Erythroblast (primary cell): ENCODE measurements around the gene ADCY4.

Experiments
- DNase-seq, 2 experiments: peaks; one replicate each; lab custom pipeline; 2025; lab: John Stamatoyannopoulos, UW
- GATA1 ChIP-seq: IDR thresholded peaks from 2 replicates; pipeline ENCODE4 v1.6.1; 2011; ENCODE audit warnings: low read depth, mild to moderate bottlenecking, control low read depth, low read length, moderate library complexity
- POLR2A ChIP-seq: IDR thresholded peaks from 2 replicates; pipeline ENCODE4 v1.6.1; 2011; ENCODE audit warnings: mild to moderate bottlenecking, low read length

ADCY4 gene

DNA sequence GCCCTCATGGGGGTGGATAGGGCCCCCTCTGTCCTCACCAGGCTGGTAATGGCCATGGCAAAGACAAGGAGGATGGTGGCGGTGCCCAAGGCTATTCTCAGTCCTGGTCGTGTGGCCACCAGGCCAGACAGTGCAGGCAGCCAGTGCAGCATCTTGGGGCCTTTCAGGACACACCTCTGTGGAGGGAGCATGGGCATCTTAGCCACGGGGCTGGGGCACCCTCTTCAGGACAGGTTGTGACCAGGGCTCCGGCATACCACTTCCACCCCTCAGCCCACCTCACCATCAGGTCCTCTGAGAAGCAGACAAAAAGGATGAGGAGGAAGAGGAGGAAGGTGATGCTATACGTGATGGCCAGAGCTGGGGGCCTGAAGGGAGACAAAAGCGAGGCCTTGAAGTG is 10.8 kb downstream of the ADCY4 start:
- TF ChIP-seq GATA1 (no peak), POLR2A (no peak)
- DNase-seq = no peak

DNA sequence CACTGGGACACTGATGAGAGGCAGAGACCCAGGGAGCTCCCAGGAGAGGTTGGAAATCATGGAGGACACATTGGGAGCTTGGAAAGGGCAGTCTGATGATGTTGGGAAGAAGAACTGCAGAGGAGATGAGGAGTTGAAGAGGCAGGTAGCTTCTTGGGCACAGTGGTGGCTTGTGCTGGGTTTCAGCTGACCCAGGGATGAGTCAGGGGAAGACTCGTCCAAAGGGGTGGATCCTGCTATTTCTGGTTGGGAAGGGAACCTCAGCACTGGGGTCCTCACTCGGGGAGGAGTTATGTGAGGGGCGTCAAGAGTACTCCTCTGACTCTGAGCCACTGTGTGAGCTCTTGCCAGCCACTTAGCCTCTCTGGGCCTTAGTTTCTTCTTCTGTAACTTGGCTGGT is 11.5 kb downstream of the ADCY4 start:
- no peak for DNase-seq
- TF ChIP-seq POLR2A = no peak
- TF ChIP-seq GATA1 = no peak

DNA sequence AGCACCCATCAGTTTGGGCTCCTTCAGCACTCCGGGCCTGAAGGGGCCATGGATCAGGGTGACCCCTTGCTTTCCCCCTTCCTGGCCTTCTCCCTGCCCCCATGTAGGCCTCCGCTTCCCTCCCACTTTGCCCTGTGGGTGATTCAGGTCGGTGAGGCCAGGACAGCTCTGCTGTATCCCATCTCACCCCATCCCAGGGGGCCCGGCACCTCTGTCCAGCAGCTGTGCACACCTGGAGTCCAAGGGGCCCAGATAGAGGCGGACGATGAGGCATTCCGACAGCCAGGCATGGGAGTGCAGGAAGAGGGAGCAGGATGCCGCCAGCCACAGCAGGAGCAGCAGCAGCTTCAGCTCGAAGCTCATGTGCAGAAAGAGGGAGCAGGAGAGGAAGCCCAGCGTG is 12.2 kb downstream of the ADCY4 start:
- no peak for DNase-seq
- TF ChIP-seq GATA1 = no peak
- TF ChIP-seq POLR2A = no peak

DNA sequence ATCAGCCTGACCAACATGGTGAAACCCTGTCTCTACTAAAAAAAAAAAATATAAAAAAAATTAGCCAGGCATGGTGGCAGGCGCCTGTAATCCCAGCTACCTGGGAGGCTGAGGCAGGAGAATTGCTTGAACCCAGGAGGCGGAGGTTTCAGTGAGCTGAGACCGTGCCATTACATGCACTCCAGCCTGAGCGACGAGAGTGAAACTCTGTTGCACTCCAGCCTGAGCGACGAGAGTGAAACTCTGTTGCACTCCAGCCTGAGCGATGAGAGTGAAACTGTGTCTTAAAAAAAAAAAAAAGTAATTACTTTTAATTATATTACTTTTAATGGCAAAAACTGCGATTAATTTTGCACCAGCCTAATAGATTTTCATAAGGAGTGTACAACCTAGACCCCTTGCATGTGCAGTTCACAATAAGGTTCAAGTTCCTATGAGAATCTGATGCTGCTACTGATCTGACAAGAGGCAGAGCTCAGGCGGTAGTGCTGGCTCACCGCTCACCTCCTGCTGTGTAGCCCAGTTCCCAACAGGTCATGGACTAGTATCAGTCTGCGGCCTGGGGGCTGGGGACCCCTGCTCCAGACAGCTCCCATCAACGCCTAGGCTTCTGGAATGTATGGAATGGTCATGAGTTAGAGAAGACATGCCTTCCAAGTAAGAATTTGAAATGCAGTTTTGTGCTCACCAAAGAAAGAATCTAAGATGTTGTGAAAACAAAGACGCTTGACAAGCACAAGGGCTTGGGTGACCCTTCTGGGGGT is 13.5 kb downstream of the ADCY4 start:
- TF ChIP-seq POLR2A = no peak
- no peak for TF ChIP-seq GATA1
- DNase-seq = no peak

DNA sequence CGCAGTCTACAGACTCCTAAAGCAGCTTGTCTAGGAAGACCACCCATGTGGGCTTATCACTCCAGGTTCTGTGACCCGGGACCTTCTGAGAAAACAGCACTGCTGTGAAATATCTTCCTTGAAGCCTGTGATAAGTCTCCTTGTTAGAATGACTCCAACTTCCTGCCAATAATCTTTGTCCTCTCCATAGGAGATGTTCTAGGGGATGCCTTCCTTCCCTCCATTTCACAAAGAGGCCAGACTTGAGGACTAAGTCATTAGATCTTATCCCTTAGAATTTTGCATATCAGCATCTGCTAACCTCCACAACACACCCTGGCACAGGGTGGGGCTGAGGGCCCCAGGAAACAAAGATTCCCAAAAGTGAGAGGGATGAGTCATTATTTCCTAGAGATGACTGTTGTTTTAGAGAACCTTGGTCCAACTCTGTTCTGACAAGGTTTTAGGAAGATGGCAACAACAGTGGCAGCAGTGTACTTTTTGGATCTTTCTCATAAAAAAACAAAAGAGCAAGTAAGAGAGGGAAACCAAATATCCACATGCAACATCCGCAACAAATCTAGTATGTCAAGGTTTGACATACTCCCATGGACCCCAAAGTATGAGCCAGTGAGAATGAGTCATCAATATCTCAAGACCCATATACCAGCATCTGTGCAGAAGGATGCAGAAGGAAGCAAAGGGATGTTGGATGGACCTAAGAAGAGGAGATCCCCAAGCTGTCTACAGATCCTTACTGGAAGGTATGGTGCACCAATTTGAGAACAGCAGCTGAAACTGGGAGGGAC is 17.5 kb downstream of the ADCY4 start:
- DNase-seq = no peak
- TF ChIP-seq POLR2A (no peak), GATA1 (no peak)

DNA sequence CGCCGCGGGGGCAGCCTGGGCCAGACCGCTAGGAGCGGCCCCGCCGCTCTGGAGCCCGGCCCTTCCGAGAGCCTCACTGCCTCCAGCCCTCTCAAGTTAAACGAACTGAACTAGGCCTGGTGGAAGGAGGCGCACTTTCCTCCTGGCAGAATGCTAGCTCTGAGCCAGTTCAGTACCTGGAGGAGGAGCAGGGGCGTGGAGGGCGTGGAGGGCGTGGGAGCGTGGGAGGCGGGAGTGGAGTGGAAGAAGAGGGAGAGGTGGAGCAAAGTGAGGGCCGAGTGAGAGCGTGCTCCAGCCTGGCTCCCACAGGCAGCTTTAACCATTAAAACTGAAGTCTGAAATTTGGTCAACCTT is 18.3 kb downstream of the ADCY4 start:
- DNase-seq = no peak
- TF ChIP-seq POLR2A (no peak), GATA1 (no peak)

DNA sequence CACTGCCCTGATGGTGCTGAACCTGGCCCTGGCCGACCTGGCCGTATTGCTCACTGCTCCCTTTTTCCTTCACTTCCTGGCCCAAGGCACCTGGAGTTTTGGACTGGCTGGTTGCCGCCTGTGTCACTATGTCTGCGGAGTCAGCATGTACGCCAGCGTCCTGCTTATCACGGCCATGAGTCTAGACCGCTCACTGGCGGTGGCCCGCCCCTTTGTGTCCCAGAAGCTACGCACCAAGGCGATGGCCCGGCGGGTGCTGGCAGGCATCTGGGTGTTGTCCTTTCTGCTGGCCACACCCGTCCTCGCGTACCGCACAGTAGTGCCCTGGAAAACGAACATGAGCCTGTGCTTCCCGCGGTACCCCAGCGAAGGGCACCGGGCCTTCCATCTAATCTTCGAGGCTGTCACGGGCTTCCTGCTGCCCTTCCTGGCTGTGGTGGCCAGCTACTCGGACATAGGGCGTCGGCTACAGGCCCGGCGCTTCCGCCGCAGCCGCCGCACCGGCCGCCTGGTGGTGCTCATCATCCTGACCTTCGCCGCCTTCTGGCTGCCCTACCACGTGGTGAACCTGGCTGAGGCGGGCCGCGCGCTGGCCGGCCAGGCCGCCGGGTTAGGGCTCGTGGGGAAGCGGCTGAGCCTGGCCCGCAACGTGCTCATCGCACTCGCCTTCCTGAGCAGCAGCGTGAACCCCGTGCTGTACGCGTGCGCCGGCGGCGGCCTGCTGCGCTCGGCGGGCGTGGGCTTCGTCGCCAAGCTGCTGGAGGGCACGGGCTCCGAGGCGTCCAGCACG is 18.9 kb downstream of the ADCY4 start:
- TF ChIP-seq GATA1 = no peak
- no peak for TF ChIP-seq POLR2A
- peak; percentile 55 to 61 for DNase-seq

DNA sequence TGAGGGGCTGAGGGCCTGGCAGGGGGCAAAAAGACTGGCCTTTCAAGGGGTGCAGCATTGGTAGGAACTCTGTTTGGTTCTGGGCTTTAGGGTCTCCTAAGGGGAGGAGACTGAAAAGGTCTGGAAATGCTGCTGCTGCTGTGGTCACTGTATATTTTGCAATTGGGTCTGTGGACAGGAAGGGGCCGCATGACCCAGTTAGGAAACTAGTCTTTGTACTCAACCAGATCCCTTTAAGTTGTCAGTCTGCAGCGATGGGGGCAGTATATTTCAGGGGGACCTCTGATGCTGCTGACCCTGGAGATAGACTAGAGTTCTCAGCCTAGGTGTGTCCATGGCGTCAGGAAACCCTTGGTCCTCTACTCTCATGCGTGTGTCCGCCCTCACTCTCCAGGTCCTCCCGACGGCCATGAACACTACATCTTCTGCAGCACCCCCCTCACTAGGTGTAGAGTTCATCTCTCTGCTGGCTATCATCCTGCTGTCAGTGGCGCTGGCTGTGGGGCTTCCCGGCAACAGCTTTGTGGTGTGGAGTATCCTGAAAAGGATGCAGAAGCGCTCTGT is 19.5 kb downstream of the ADCY4 start:
- DNase-seq = no peak

DNA sequence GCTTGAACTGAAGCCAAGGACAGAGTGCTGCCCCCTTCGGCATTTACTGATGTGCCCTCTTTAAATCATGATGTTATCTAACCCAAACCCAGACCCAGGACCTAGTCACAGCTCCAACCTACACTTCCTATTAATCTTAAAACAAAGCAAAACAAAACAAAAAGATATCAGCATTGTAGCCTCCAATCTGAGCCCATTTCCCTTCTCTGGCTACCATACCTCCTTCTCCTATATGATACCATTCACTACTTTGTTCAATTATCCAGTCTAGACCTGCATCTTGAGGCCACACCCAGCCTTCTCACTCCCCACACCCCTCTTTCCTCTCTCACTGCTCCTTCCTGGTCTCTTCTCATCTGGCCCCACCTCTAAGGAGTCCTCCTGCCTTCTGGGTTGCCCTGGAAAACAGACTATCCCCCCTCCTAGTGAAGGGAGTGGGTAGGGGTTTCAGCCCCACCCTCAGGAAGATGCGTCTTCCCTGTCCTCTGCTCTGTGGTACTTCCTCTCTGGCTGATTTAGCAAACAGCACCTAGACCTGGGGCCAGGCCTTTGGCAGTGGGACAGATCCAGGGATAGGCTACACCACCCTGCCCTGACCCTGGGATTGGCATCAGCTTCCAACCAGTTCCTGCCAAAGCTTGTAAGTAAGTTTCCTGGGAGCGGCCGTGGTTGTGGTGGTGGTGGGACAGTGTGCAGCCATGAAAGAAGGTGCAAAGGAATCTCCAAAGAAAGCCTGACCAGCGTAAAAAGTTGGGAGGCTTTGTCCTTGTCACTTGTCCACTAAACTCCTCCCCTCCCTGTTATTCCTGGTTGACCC is 20.3 kb downstream of the ADCY4 start:
- TF ChIP-seq GATA1 (no peak), POLR2A (no peak)
- DNase-seq = no peak

More for the DNA sequence above, 19.5 kb downstream of the ADCY4 start:
- TF ChIP-seq GATA1 = no peak
- no peak for TF ChIP-seq POLR2A

DNA sequence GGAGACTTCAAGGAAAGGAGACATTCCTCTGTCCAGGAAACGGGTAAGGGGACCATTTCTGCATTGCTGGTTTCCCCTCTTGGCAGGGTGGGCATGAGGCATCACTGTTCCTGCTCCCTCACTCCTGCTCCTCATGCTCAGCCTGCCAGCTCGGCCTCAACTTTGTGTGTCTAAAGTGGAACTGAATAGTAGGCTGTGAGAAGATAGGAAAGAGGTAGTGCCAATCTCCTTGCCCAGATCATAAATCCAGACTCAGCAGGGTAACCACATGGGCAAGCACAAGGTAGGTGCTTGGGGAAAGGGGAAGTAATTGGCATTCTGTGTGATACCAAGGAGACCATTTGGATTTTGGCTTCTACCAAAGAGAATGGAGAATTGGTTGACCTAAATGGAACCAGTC is 21.0 kb downstream of the ADCY4 start:
- no peak for DNase-seq
- TF ChIP-seq GATA1 (no peak), POLR2A (no peak)

DNA sequence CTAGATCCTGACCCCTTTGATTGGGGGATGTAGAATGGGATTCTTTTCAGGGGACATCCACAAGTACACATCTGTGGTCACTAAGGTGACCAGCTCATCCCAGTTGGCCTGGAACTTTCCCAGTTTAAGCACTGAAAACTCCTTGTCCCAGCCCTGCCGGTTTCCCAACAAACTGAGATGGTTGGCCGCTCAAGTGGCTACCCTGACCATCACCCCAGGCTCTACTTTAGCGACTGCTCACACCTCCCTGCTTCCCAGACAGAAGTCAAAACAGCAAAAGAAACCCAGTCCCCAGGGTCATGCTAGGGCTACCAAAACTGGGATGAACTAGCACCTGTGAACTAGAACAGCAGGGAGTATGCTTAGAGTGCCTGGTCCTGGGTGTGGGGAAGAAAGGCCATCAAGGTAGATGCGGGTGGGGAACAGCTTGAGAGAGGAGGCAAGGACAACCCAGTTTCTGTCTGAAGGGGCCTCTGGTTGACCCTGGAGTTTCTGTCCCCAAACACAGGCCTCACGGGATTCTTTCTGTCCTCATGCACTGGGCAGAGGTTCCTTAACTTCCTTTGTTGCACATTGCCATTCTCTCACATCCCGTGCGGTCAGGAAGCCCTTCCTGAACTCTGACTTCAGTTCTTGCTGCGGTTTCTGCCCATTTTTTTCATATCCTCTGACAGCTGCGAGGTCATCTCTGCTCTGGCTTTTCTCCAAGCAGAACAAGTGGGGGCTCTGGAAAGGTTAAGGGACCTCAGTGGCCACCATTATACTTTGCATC is 21.9 kb downstream of the ADCY4 start:
- DNase-seq = no peak
- no peak for TF ChIP-seq GATA1
- no peak for TF ChIP-seq POLR2A

DNA sequence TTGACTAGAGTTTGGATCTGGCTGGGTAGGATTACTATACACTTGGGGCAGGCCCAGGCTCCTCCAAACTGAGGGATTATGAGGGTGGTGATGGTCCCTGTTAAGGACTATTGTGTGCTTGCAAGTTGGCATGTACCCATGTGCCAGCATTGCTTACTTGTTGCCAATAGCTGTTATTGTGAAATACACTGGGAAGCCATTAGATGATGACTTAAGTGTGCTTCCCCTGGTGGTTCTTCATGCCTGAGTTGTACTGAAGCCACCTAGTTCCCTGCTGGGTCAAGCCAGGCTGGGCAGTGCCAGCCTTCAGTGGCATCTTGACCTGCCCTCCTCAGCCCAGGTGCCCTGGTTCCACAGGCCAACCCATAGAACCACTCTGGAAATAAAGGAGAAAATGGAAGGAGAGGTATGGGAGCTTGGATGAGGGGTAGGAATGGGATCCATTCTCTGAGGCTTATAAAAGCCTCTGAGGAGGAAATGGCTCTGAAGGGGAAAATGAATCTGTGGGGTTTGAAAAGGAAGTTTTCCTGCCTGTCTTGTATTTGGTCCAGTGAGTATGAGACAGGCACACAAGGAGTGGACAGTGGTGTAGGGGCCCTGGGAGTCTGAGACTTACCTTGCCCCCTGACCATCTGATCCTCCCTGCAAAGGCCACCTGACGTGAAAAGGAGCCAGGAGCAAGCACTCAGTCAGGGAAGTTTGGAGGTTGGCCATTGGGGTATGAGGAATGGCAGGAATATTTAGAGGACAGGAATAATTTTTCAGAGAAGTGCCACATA is 22.8 kb downstream of the ADCY4 start:
- TF ChIP-seq GATA1 (no peak), POLR2A (no peak)
- no peak for DNase-seq
